Activated CD4-positive, alpha-beta T cell treated with anti-CD3 and anti-CD28 coated beads, Interleukin-2, amount 10 ng/mL, durations not matched to agents 7 days and 5 days (primary cell): ENCODE measurements around the gene DNAH17. TPM values are rescaled to one million over a fixed set of nuclear protein-coding genes. Genes with fewer than 3 reads are reported as not detected.

Source experiments
- CTCF ChIA-PET: fragments of 350-600 bp; sonication (Branson Sonifier 250); formaldehyde crosslinking; loops from one replicate; lab custom pipeline; 2021; ENCODE audit warnings: antibody characterized with exemption; lab: Charles Lee
- POLR2A ChIA-PET: fragments of 350-600 bp; sonication (Branson Sonifier 250); formaldehyde crosslinking; loops from one replicate; lab custom pipeline; 2021; ENCODE audit warnings: antibody characterized with exemption; lab: Charles Lee
- DNase-seq: peaks from one replicate; pipeline ENCODE4 v3.0.0-alpha.2; 2020
- H3K27ac Mint-ChIP-seq: one replicate; pipeline ENCODE4 v1.8.0; 2021; ENCODE audit warnings: mild to moderate bottlenecking, moderate library complexity, mixed read lengths
- H3K27me3 Mint-ChIP-seq: one replicate; pipeline ENCODE4 v1.8.0; 2021; ENCODE audit warnings: mixed read lengths
- H3K36me3 Mint-ChIP-seq: one replicate; pipeline ENCODE4 v1.8.0; 2021; ENCODE audit warnings: low read depth, mixed read lengths
- H3K4me1 Mint-ChIP-seq: one replicate; pipeline ENCODE4 v1.8.0; 2021; ENCODE audit warnings: mixed read lengths
- H3K4me3 Mint-ChIP-seq: one replicate; pipeline ENCODE4 v1.8.0; 2021; ENCODE audit warnings: mild to moderate bottlenecking, moderate library complexity, mixed read lengths
- H3K9me3 Mint-ChIP-seq: one replicate; pipeline ENCODE4 v1.8.0; 2021; ENCODE audit warnings: mixed read lengths
- total RNA-seq, 2 experiments: library from RNA; stranded (reverse); gene quantifications; one replicate each; pipeline ENCODE4 v1.2.3, GENCODE V29; 2021

Gene DNAH17
- total RNA-seq, 2 experiments from 2014 or later: 0.07 to 0.15 TPM

DNA sequence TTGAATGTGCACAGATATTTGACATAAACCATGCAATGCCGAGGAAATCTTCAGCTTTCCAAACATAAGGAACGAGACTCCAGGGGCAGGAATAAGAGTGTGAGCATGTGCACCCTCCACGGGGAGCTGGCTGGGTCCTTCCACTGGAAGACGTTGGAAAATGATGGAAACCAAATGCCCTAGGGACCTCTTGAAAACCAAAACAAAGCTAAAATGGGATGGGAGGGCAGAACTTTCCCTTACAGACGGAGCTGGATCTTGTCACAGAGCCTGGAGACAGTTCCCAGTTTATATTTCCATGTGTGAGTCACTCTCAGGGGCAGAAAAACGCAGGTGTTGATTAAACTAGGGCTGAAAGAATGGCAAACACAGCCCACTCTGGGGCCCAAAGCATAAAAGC, 34.4 kb upstream of the DNAH17 start:
- no peak for DNase-seq
- H3K27me3 Mint-ChIP-seq: peaks cover 5% of the 10 kb centered on the region
- ChIA-PET POLR2A (no interaction called here), CTCF (interaction anchor here (1.0 kb wide), 1 partner anchor 9 kb away, joined by 4 read pairs; no protein-coding TSS in a partner anchor)
- no peaks in the 10 kb centered on the region for H3K9me3 Mint-ChIP-seq
- H3K27ac Mint-ChIP-seq: no peak overlapping the region
- no peaks in the 10 kb centered on the region for H3K36me3 Mint-ChIP-seq
- no peaks in the 10 kb centered on the region for H3K4me1 Mint-ChIP-seq
- H3K4me3 Mint-ChIP-seq: no peak overlapping the region

GRCh38 chr17:78610951-78611511, 33.8 kb upstream of the DNAH17 start:
- CTCF ChIA-PET: interaction anchor here (1.5 kb wide), 1 partner anchor 25 kb away, joined by 3 read pairs; no protein-coding TSS in a partner anchor
- Mint-ChIP-seq H3K27me3 (peaks cover 5% of the 10 kb centered on the region), H3K27ac (no peak overlapping the region), H3K36me3 (no peaks in the 10 kb centered on the region), H3K4me1 (no peaks in the 10 kb centered on the region), H3K9me3 (no peaks in the 10 kb centered on the region), H3K4me3 (no peak overlapping the region)
- DNase-seq: no peak
- POLR2A ChIA-PET: no interaction called here

DNA sequence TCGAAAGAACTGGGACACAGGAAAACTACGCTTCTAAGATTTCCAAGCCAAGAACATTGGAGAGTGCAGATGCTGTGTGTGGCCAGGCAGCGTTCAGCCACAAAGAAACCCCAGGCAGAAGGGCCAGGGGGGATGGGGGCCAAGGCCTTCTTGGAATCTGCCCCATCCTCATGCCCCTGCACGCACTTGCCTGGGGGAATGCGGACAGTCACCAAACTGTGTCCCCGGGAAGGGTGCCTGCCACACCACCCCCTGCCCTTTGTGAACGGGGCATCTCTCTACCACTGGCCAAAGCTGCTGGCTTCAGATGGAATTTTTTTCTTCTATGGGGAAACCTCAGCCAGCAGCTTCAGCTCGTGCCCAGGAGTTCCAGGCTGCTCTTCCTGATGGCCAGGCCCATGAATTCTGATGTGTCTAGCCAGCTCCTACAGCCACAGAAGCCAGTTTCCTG, 32.0 kb upstream of the DNAH17 start:
- DNase-seq: no peak
- no peak overlapping the region for H3K4me3 Mint-ChIP-seq
- H3K9me3 Mint-ChIP-seq: no peaks in the 10 kb centered on the region
- H3K4me1 Mint-ChIP-seq: no peaks in the 10 kb centered on the region
- H3K36me3 Mint-ChIP-seq: no peaks in the 10 kb centered on the region
- H3K27ac Mint-ChIP-seq: no peak overlapping the region
- ChIA-PET POLR2A (no interaction called here), CTCF (interaction anchor here (1.3 kb wide), 1 partner anchor 81 kb away, joined by 3 read pairs; no protein-coding TSS in a partner anchor)
- peaks cover 5% of the 10 kb centered on the region for H3K27me3 Mint-ChIP-seq

GRCh38 chr17:78608804-78609186, 31.6 kb upstream of the DNAH17 start:
- H3K4me3 Mint-ChIP-seq: no peak overlapping the region
- no peak for DNase-seq
- peaks cover 5% of the 10 kb centered on the region for H3K27me3 Mint-ChIP-seq
- no peaks in the 10 kb centered on the region for H3K36me3 Mint-ChIP-seq
- no peaks in the 10 kb centered on the region for H3K4me1 Mint-ChIP-seq
- H3K27ac Mint-ChIP-seq: no peak overlapping the region
- CTCF ChIA-PET: interaction anchor here (1.3 kb wide), 1 partner anchor 81 kb away, joined by 3 read pairs; no protein-coding TSS in a partner anchor
- H3K9me3 Mint-ChIP-seq: no peaks in the 10 kb centered on the region
- POLR2A ChIA-PET: no interaction called here

- peaks cover 5% of the 10 kb centered on the region for H3K27me3 Mint-ChIP-seq
- H3K4me3 Mint-ChIP-seq: no peak overlapping the region
- H3K36me3 Mint-ChIP-seq: no peaks in the 10 kb centered on the region
- ChIA-PET CTCF (interaction anchor here (0.6 to 1.3 kb wide), 3 partner anchors 10 to 193 kb away, joined by 3 to 5 read pairs (median 3); no protein-coding TSS in a partner anchor), POLR2A (no interaction called here)
- no peaks in the 10 kb centered on the region for H3K4me1 Mint-ChIP-seq
- no peak overlapping the region for H3K27ac Mint-ChIP-seq
- H3K9me3 Mint-ChIP-seq: no peaks in the 10 kb centered on the region
- no peak for DNase-seq
These were observed 31.1 kb upstream of the DNAH17 start for GRCh38 chr17:78608122-78608803.

DNA sequence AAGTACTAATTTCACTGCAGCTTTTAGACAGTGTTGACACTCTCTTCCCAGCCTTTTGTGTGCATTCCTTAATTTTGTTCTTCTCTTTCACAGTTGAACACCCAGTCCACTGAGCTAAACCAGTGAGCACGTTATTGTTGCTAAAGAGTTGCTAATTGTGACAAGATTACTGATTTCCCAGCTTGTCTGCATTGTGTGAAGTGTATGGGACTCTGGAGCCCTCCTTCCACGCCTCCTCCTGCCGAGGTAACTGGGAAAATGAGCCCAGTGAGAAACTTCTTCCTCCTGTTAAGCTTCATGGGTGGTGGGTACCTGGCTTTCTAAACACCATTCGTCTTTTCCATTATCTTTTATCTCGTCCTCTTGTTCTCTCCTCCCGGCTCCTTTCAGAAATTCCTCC, 29.8 kb upstream of the DNAH17 start:
- Mint-ChIP-seq H3K9me3 (no peaks in the 10 kb centered on the region), H3K4me1 (no peaks in the 10 kb centered on the region), H3K4me3 (no peak overlapping the region), H3K27me3 (peaks cover 5% of the 10 kb centered on the region), H3K27ac (no peak overlapping the region), H3K36me3 (no peaks in the 10 kb centered on the region)
- CTCF ChIA-PET: no interaction called here
- POLR2A ChIA-PET: no interaction called here
- DNase-seq: no peak

DNA sequence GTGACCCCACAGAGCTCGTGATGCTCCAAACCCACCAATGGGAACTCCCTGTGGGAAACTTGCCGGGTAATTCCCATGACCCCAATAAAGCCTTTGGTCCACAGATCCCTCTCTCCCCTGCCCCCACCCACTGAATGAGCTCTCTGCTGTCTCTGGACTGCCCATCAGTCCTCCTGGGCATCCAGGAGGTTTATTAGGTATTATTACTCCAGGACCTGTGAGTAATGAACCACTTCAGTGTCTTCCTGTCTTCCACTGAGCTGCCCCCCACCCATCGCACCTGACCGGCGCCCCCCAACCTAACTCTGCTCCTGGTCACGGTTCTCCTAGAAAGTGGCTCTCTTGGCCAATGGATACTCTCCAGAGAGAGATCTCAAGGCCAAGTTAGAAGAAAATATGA, 28.7 kb upstream of the DNAH17 start:
- POLR2A ChIA-PET: no interaction called here
- H3K4me3 Mint-ChIP-seq: no peak overlapping the region

GRCh38 chr17:78605429-78605828, 28.2 kb upstream of the DNAH17 start:
- no peaks in the 10 kb centered on the region for H3K9me3 Mint-ChIP-seq
- CTCF ChIA-PET: interaction anchor here (1.0 kb wide), 1 partner anchor 12 kb away, joined by 4 read pairs; no protein-coding TSS in a partner anchor
- peaks cover 5% of the 10 kb centered on the region for H3K27me3 Mint-ChIP-seq
- no peak overlapping the region for H3K4me3 Mint-ChIP-seq
- H3K36me3 Mint-ChIP-seq: no peaks in the 10 kb centered on the region
- POLR2A ChIA-PET: no interaction called here
- H3K4me1 Mint-ChIP-seq: no peaks in the 10 kb centered on the region
- DNase-seq: no peak
- H3K27ac Mint-ChIP-seq: no peak overlapping the region

More for the DNA sequence above, 28.7 kb upstream of the DNAH17 start:
- Mint-ChIP-seq H3K36me3 (no peaks in the 10 kb centered on the region), H3K9me3 (no peaks in the 10 kb centered on the region), H3K4me1 (no peaks in the 10 kb centered on the region), H3K27ac (no peak overlapping the region), H3K27me3 (peaks cover 5% of the 10 kb centered on the region)
- no peak for DNase-seq
- CTCF ChIA-PET: interaction anchor here (0.8 to 1.0 kb wide), 2 partner anchors 11 to 13 kb away, joined by 3 to 4 read pairs; no protein-coding TSS in a partner anchor

- ChIA-PET POLR2A (no interaction called here), CTCF (interaction anchor here (0.9 to 1.0 kb wide), 2 partner anchors 10 to 76 kb away, joined by 3 to 4 read pairs; no protein-coding TSS in a partner anchor)
- no peaks in the 10 kb centered on the region for H3K9me3 Mint-ChIP-seq
- no peak for DNase-seq
- H3K27ac Mint-ChIP-seq: no peak overlapping the region
- H3K4me1 Mint-ChIP-seq: peaks cover 6% of the 10 kb centered on the region
- no peaks in the 10 kb centered on the region for H3K36me3 Mint-ChIP-seq
- no peak overlapping the region for H3K4me3 Mint-ChIP-seq
- peaks cover 3% of the 10 kb centered on the region for H3K27me3 Mint-ChIP-seq
These were observed 25.1 kb upstream of the DNAH17 start for GRCh38 chr17:78602246-78602645.

- ChIA-PET CTCF (interaction anchor here (0.9 kb wide), 1 partner anchor 11 kb away, joined by 4 read pairs; no protein-coding TSS in a partner anchor), POLR2A (no interaction called here)
- peaks cover 3% of the 10 kb centered on the region for H3K27me3 Mint-ChIP-seq
- no peaks in the 10 kb centered on the region for H3K36me3 Mint-ChIP-seq
- DNase-seq: no peak
- H3K4me1 Mint-ChIP-seq: peaks cover 7% of the 10 kb centered on the region
- H3K27ac Mint-ChIP-seq: no peak overlapping the region
- no peaks in the 10 kb centered on the region for H3K9me3 Mint-ChIP-seq
- no peak overlapping the region for H3K4me3 Mint-ChIP-seq
These were observed 24.5 kb upstream of the DNAH17 start for GRCh38 chr17:78601577-78602190.

GRCh38 chr17:78600181-78600721, 23.1 kb upstream of the DNAH17 start:
- no peak for DNase-seq
- ChIA-PET CTCF (interaction anchor here (0.5 to 0.6 kb wide), 2 partner anchors 8 to 12 kb away, joined by 3 to 4 read pairs; no protein-coding TSS in a partner anchor), POLR2A (no interaction called here)
- peaks cover 5% of the 10 kb centered on the region for H3K27me3 Mint-ChIP-seq
- H3K4me1 Mint-ChIP-seq: peaks cover 7% of the 10 kb centered on the region
- H3K9me3 Mint-ChIP-seq: no peaks in the 10 kb centered on the region
- no peak overlapping the region for H3K4me3 Mint-ChIP-seq
- no peaks in the 10 kb centered on the region for H3K36me3 Mint-ChIP-seq
- H3K27ac Mint-ChIP-seq: no peak overlapping the region

DNA sequence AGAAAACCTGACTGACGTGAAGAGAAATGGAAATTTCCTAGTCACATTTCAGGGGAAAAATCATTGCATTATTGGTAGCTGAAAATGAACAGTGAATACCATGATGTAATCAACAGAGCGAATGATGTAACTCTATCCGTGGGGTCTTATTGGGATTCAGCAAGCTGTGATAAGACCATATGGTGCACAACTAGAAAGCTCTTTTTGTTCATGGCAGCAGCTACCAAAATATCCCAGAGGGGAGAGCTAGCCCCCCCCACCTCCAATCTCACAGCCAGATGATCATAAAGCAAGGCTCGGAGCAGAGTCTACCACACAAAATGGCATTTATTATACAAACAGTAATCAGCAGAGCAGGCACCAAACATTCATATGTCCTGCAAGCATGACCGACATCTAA, 22.2 kb upstream of the DNAH17 start:
- DNase-seq: no peak
- Mint-ChIP-seq H3K4me1 (peaks cover 7% of the 10 kb centered on the region), H3K4me3 (no peak overlapping the region), H3K36me3 (no peaks in the 10 kb centered on the region), H3K27me3 (peaks cover 6% of the 10 kb centered on the region), H3K27ac (no peak overlapping the region), H3K9me3 (no peaks in the 10 kb centered on the region)
- POLR2A ChIA-PET: no interaction called here
- CTCF ChIA-PET: interaction anchor here (0.6 kb wide), 1 partner anchor 30 kb away, joined by 3 read pairs; no protein-coding TSS in a partner anchor
